Panc1 (cell line): Measurements from ENCODE around the gene ZFP14. TPM values are rescaled to one million over a fixed set of nuclear protein-coding genes. Genes with fewer than 3 reads are reported as not detected.

Source experiments
- ATAC-seq: fragments of 200-7000 bp; cut with Tn5 transposase; 2 replicates; pipeline ENCODE4 v1.9.1; 2020; ENCODE audit warnings: mild to moderate bottlenecking, moderate library complexity
- BruUV-seq: library from RNA; stranded (reverse); fragments of 400-500 nt; replicated peaks from 2 replicates; lab custom pipeline; 2021; lab: Mats Ljungman, UMichigan
- CTCF ChIA-PET: fragments of 300-600 bp; sonication (Branson Sonifier 250); formaldehyde crosslinking; loops from one replicate; lab custom pipeline; 2022; ENCODE audit warnings: antibody characterized with exemption; lab: Charles Lee
- POLR2A ChIA-PET: fragments of 300-600 bp; sonication (Branson Sonifier 250); formaldehyde crosslinking; loops from one replicate; lab custom pipeline; 2022; ENCODE audit warnings: antibody characterized with exemption; lab: Charles Lee
- DNase-seq: peaks from one replicate; pipeline ENCODE4 v3.0.0-alpha.2; 2010; ENCODE audit warnings: low read depth, low spot score
- H3K27ac ChIP-seq: 2 replicates; pipeline ENCODE4 v1.5.1; 2011; ENCODE audit warnings: mild to moderate bottlenecking, low read length, inconsistent platforms
- H3K27me3 ChIP-seq: fragments of 200-500 bp; sonication (Bioruptor generic); 2 replicates; pipeline ENCODE4 v1.6.0; 2014; ENCODE audit warnings: low read length, inconsistent platforms; ENCODE audit not compliant: control insufficient read depth, insufficient read depth
- H3K36me3 ChIP-seq: fragments of 200-500 bp; sonication (Bioruptor generic); 2 replicates; pipeline ENCODE4 v1.5.1; 2014; ENCODE audit warnings: inconsistent platforms, mild to moderate bottlenecking, low read length, moderate library complexity; ENCODE audit not compliant: control insufficient read depth, insufficient read depth
- H3K4me1 ChIP-seq: 2 replicates; pipeline ENCODE4 v1.5.1; 2011; ENCODE audit warnings: inconsistent platforms, mild to moderate bottlenecking, low read length, moderate library complexity; ENCODE audit not compliant: control insufficient read depth, insufficient read depth
- H3K4me3 ChIP-seq, 2 experiments: 2 replicates each; pipeline ENCODE4 v1.5.1; 2011 to 2012; ENCODE audit warnings: low read depth in 2 of 2, low read length in 2 of 2, mild to moderate bottlenecking in 2 of 2, inconsistent platforms in 1 of 2, moderate library complexity in 1 of 2
- H3K9me3 ChIP-seq: fragments of 200-500 bp; sonication (Bioruptor generic); 2 replicates; pipeline ENCODE4 v1.5.1; 2014; ENCODE audit warnings: low read depth, mild to moderate bottlenecking, inconsistent platforms, low read length, moderate library complexity; ENCODE audit not compliant: control insufficient read depth, insufficient read depth
- CTCF ChIP-seq: fragments of 450-650 bp; IDR thresholded peaks from 2 replicates; pipeline ENCODE4 v1.5.1; 2017; ENCODE audit warnings: mild to moderate bottlenecking
- POLR2AphosphoS5 ChIP-seq: IDR thresholded peaks from 2 replicates; pipeline ENCODE4 v1.6.1; 2012; ENCODE audit warnings: mild to moderate bottlenecking, low read depth, low read length, moderate library complexity
- REST ChIP-seq, 2 experiments: IDR thresholded peaks; 2 replicates each; pipeline ENCODE4 v1.6.1; 2011 to 2012; ENCODE audit warnings: low read depth in 2 of 2, control low read depth in 1 of 2, low read length in 1 of 2, mild to moderate bottlenecking in 1 of 2, moderate library complexity in 1 of 2; ENCODE audit not compliant: insufficient read depth in 1 of 2
- SIN3A ChIP-seq: IDR thresholded peaks from 2 replicates; pipeline ENCODE4 v1.6.1; 2012; ENCODE audit warnings: low read depth, mild to moderate bottlenecking, low read length, moderate library complexity, borderline replicate concordance; ENCODE audit not compliant: insufficient read depth
- TCF7L2 ChIP-seq: IDR thresholded peaks from 2 replicates; pipeline ENCODE4 v1.6.1; 2011; ENCODE audit warnings: mild to moderate bottlenecking, low read depth, low read length, inconsistent platforms
- in situ Hi-C: cut with HindIII; loops from 2 replicates; pipeline ENCODE4 v1.10.0; 2016; ENCODE audit warnings: low sequenced_read_pairs, low pct_unique_long_range_greater_than_20kb
- intact Hi-C: fragments of 100-400 bp; cut with micrococcal nuclease; formaldehyde crosslinking; loops from one replicate; pipeline ENCODE4 v1.10.0; 2022; ENCODE audit not compliant: unreplicated experiment
- total RNA-seq: library from RNA; stranded (reverse); gene quantifications from one replicate; pipeline ENCODE4 v1.2.1, GENCODE V29; 2021; ENCODE audit not compliant: unreplicated experiment

Gene ZFP14
- total RNA-seq, 1 experiment from 2014 or later, result 3.3 TPM

- in situ Hi-C loops, result no loop called here
- POLR2A ChIA-PET, result interaction anchor here (0.6 kb wide), 1 partner anchor 165 kb away, joined by 3 read pairs; no protein-coding TSS in a partner anchor
- Histone ChIP-seq H3K27me3 (no peaks in the 10 kb centered on the region), H3K9me3 (no peaks in the 10 kb centered on the region), H3K4me3 (no peak overlapping the region), H3K27ac (no peak overlapping the region), H3K4me1 (no peaks in the 10 kb centered on the region), H3K36me3 (no peaks in the 10 kb centered on the region)
- TF ChIP-seq SIN3A (no peak), REST (IDR thresholded peaks at IDR 0.05; ENCODE audit: insufficient read depth in 1 of 2, low read depth in 2 of 2, low read length in 1 of 2) (no peak), TCF7L2 (no peak), POLR2AphosphoS5 (no peak), CTCF (no peak)
- BruUV-seq, result no TSS peak
- CTCF ChIA-PET, result interaction anchor here (0.6 kb wide), 1 partner anchor 70 kb away, joined by 3 read pairs; no protein-coding TSS in a partner anchor
- no peak for DNase-seq
- intact Hi-C loops, result no loop called here
- ATAC-seq, result no peak
Measured at GRCh38 chr19:36421749-36422481, 42.9 kb upstream of the ZFP14 start.

GRCh38 chr19:36420961-36421748 lies 42.2 kb upstream of the ZFP14 start:
- BruUV-seq, result no TSS peak
- Histone ChIP-seq H3K4me1 (no peaks in the 10 kb centered on the region), H3K27ac (no peak overlapping the region), H3K27me3 (no peaks in the 10 kb centered on the region), H3K9me3 (no peaks in the 10 kb centered on the region; the same call in 1 of the 2 replicates), H3K4me3 (no peak overlapping the region), H3K36me3 (no peaks in the 10 kb centered on the region)
- DNase-seq (no peak), ATAC-seq (no peak)
- no peak for TF ChIP-seq SIN3A
- TF ChIP-seq TCF7L2, result no peak
- no peak for TF ChIP-seq REST (IDR thresholded peaks at IDR 0.05; ENCODE audit: insufficient read depth in 1 of 2, low read depth in 2 of 2, low read length in 1 of 2)
- no peak for TF ChIP-seq CTCF
- TF ChIP-seq POLR2AphosphoS5, result no peak
- CTCF ChIA-PET, result interaction anchor here (0.6 kb wide), 1 partner anchor 71 kb away, joined by 3 read pairs; no protein-coding TSS in a partner anchor
- POLR2A ChIA-PET, result interaction anchor here (0.8 kb wide), 1 partner anchor 20 kb away, joined by 5 read pairs; no protein-coding TSS in a partner anchor
- intact Hi-C loops (no loop called here), in situ Hi-C loops (no loop called here)
